Superior temporal gyrus (tissue), 1 donor: ENCODE data around the gene AZU1.
"Not testable (repeated sequence)": the region's sequence is repeated elsewhere in the genome, so short reads cannot be mapped to it uniquely, and the experiment has no call there.

Experiments used
- DNase-seq: peaks from one replicate; pipeline ENCODE4 v3.0.0-alpha.2; 2016; ENCODE audit errors: extremely low spot score

The AZU1 gene

GRCh38 chr19:872266-872951, 44.8 kb downstream of the AZU1 start:
- DNase-seq: no peak

GRCh38 chr19:873084-873483, 45.4 kb downstream of the AZU1 start:
- no peak for DNase-seq

GRCh38 chr19:873561-874041, 46.0 kb downstream of the AZU1 start:
- DNase-seq: no peak

GRCh38 chr19:875265-875879, 47.7 kb downstream of the AZU1 start:
- no peak for DNase-seq

GRCh38 chr19:876089-876488, 48.5 kb downstream of the AZU1 start:
- DNase-seq: no peak

GRCh38 chr19:876780-877314, 49.2 kb downstream of the AZU1 start:
- DNase-seq: no peak

GRCh38 chr19:877992-878660, 50.5 kb downstream of the AZU1 start:
- DNase-seq: not testable (repeated sequence)

- not testable (repeated sequence) for DNase-seq
These were observed 51.3 kb downstream of the AZU1 start for GRCh38 chr19:878751-879561.

- DNase-seq: no peak
These were observed 52.2 kb downstream of the AZU1 start for GRCh38 chr19:879711-880438.
